ENCODE results near the gene MCF2L. TPM values are rescaled to one million over a fixed set of nuclear protein-coding genes. Genes with fewer than 3 reads are reported as not detected.

The MCF2L gene
- total RNA-seq, 1 experiment from 2014 or later = not detected

- H3K27me3 Mint-ChIP-seq (ENCODE audit: insufficient read depth, unreplicated experiment) = no peaks in the 10 kb centered on the region
- no peaks in the 10 kb centered on the region for H3K36me3 Mint-ChIP-seq (ENCODE audit: insufficient read depth, unreplicated experiment)
- CTCF ChIA-PET = no interaction called here
- TF ChIP-seq CTCF (IDR thresholded peaks at IDR 0.05; ENCODE audit: unreplicated experiment) = no peak
- H3K4me1 Mint-ChIP-seq (ENCODE audit: insufficient read depth, unreplicated experiment) = no peaks in the 10 kb centered on the region
- intact Hi-C loops (cut with micrococcal nuclease) = no loop called here
- POLR2A ChIA-PET = no interaction called here
- no peak overlapping the region for H3K27ac Mint-ChIP-seq (ENCODE audit: low read depth, unreplicated experiment)
- no TSS peak for BruUV-seq (replicated peaks)
- H3K9me3 Mint-ChIP-seq (ENCODE audit: unreplicated experiment) = no peaks in the 10 kb centered on the region
- no peak for DNase-seq (ENCODE audit: unreplicated experiment)
- no peak overlapping the region for H3K4me3 Mint-ChIP-seq (ENCODE audit: unreplicated experiment)
Measured at GRCh38 chr13:113084943-113085540, 116.0 kb downstream of the MCF2L start.

GRCh38 chr13:113086031-113086750, 117.2 kb downstream of the MCF2L start:
- ChIA-PET CTCF (interaction anchor here (0.6 kb wide), 1 partner anchor 934 kb away, joined by 3 read pairs; no protein-coding TSS in a partner anchor), POLR2A (no interaction called here)
- Mint-ChIP-seq H3K4me3 (ENCODE audit: unreplicated experiment) (no peak overlapping the region), H3K9me3 (ENCODE audit: unreplicated experiment) (no peaks in the 10 kb centered on the region), H3K36me3 (ENCODE audit: insufficient read depth, unreplicated experiment) (no peaks in the 10 kb centered on the region), H3K27me3 (ENCODE audit: insufficient read depth, unreplicated experiment) (peaks cover 9% of the 10 kb centered on the region), H3K27ac (ENCODE audit: low read depth, unreplicated experiment) (no peak overlapping the region), H3K4me1 (ENCODE audit: insufficient read depth, unreplicated experiment) (no peaks in the 10 kb centered on the region)
- BruUV-seq (replicated peaks) = no TSS peak
- DNase-seq (ENCODE audit: unreplicated experiment) = no peak
- TF ChIP-seq CTCF (IDR thresholded peaks at IDR 0.05; ENCODE audit: unreplicated experiment) = no peak
- intact Hi-C loops (cut with micrococcal nuclease) = no loop called here

- peaks cover 11% of the 10 kb centered on the region for H3K27me3 Mint-ChIP-seq (ENCODE audit: insufficient read depth, unreplicated experiment)
- ChIA-PET POLR2A (no interaction called here), CTCF (interaction anchor here (0.6 kb wide), 2 partner anchors 87 to 933 kb away, joined by 3 read pairs; no protein-coding TSS in a partner anchor)
- TF ChIP-seq CTCF (IDR thresholded peaks at IDR 0.05; ENCODE audit: unreplicated experiment) = no peak
- H3K4me1 Mint-ChIP-seq (ENCODE audit: insufficient read depth, unreplicated experiment) = no peaks in the 10 kb centered on the region
- no peak overlapping the region for H3K27ac Mint-ChIP-seq (ENCODE audit: low read depth, unreplicated experiment)
- intact Hi-C loops (cut with micrococcal nuclease) = no loop called here
- H3K4me3 Mint-ChIP-seq (ENCODE audit: unreplicated experiment) = no peak overlapping the region
- H3K36me3 Mint-ChIP-seq (ENCODE audit: insufficient read depth, unreplicated experiment) = no peaks in the 10 kb centered on the region
- BruUV-seq (replicated peaks) = no TSS peak
- DNase-seq (ENCODE audit: unreplicated experiment) = no peak
- H3K9me3 Mint-ChIP-seq (ENCODE audit: unreplicated experiment) = no peaks in the 10 kb centered on the region
Measured at GRCh38 chr13:113086991-113087922, 118.2 kb downstream of the MCF2L start.
